A673 (cell line): ENCODE measurements around the gene MMP21. TPM values are rescaled to one million over a fixed set of nuclear protein-coding genes. Genes with fewer than 3 reads are reported as not detected.

Experiments
- BruUV-seq: library from RNA; stranded (reverse); fragments of 400-500 nt; replicated peaks from 2 replicates; lab custom pipeline; 2021; lab: Mats Ljungman, UMichigan
- CTCF ChIA-PET: fragments of 300-600 bp; sonication (Branson Sonifier 250); formaldehyde crosslinking; loops from one replicate; lab custom pipeline; 2022; ENCODE audit warnings: antibody characterized with exemption; lab: Charles Lee
- POLR2A ChIA-PET: fragments of 300-600 bp; sonication (Branson Sonifier 250); formaldehyde crosslinking; loops from one replicate; lab custom pipeline; 2022; ENCODE audit warnings: antibody characterized with exemption; ENCODE audit not compliant: low non-redundant PET; lab: Charles Lee
- DNase-seq: peaks from one replicate; pipeline ENCODE4 v3.0.0-alpha.2; 2015; ENCODE audit warnings: low spot score
- H3K27ac ChIP-seq: fragments of 200-600 bp; sonication (generic); 2 replicates; pipeline ENCODE4 v1.5.1; 2016; ENCODE audit warnings: mixed run types, low read depth, mild to moderate bottlenecking, mixed read lengths, antibody characterized with exemption, low read length; ENCODE audit not compliant: poor library complexity, severe bottlenecking
- H3K27me3 ChIP-seq: fragments of 200-600 bp; sonication (generic); replicated peaks from 2 replicates; pipeline ENCODE4 v1.6.1; 2017; ENCODE audit warnings: mixed run types, low read depth, mild to moderate bottlenecking, mixed read lengths, antibody characterized with exemption, low read length; ENCODE audit not compliant: insufficient read depth, poor library complexity
- H3K36me3 ChIP-seq: fragments of 200-600 bp; sonication (generic); 2 replicates; pipeline ENCODE4 v1.6.1; 2016; ENCODE audit warnings: mixed run types, mild to moderate bottlenecking, mixed read lengths, antibody characterized with exemption, low read length; ENCODE audit not compliant: insufficient read depth, poor library complexity, severe bottlenecking
- H3K4me1 ChIP-seq: fragments of 200-600 bp; sonication (generic); 2 replicates; pipeline ENCODE4 v1.6.1; 2017; ENCODE audit warnings: mixed run types, mild to moderate bottlenecking, mixed read lengths, antibody characterized with exemption, low read length; ENCODE audit not compliant: insufficient read depth, poor library complexity, severe bottlenecking
- H3K4me3 ChIP-seq: fragments of 200-600 bp; sonication (generic); 2 replicates; pipeline ENCODE4 v1.5.1; 2016; ENCODE audit warnings: low read depth, mixed run types, mild to moderate bottlenecking, mixed read lengths, low read length; ENCODE audit not compliant: poor library complexity, severe bottlenecking
- H3K9me3 ChIP-seq: fragments of 200-600 bp; sonication (generic); 2 replicates; pipeline ENCODE4 v1.6.1; 2016; ENCODE audit warnings: mixed run types, low read depth, mild to moderate bottlenecking, mixed read lengths, antibody characterized with exemption, low read length; ENCODE audit not compliant: poor library complexity, severe bottlenecking
- CTCF ChIP-seq: fragments of 300-800, 200-600 bp; sonication (generic); conservative IDR thresholded peaks from 2 replicates; pipeline ENCODE4 v1.5.1; 2017; ENCODE audit warnings: low read depth, mild to moderate bottlenecking, antibody characterized with exemption, low read length, moderate library complexity, mixed read lengths
- EZH2 ChIP-seq: fragments of 200-600 bp; sonication (generic); IDR thresholded peaks from 2 replicates; pipeline ENCODE4 v1.6.1; 2017; ENCODE audit warnings: borderline replicate concordance, low read depth, mild to moderate bottlenecking, mixed read lengths, antibody characterized with exemption, low read length; ENCODE audit not compliant: poor library complexity, severe bottlenecking
- intact Hi-C: fragments of 100-400 bp; cut with micrococcal nuclease; formaldehyde crosslinking; loops from one replicate; pipeline ENCODE4 v1.10.0; 2022; ENCODE audit not compliant: unreplicated experiment
- total RNA-seq: library from RNA; stranded (reverse); gene quantifications from 2 replicates; pipeline ENCODE4 v1.2.3, GENCODE V29; 2021

MMP21 gene
- total RNA-seq, 1 experiment from 2014 or later = not detected

GRCh38 chr10:125795128-125795527 is 19.5 kb upstream of the MMP21 start:
- no peaks in the 10 kb centered on the region for H3K9me3 ChIP-seq
- no TSS peak for BruUV-seq
- H3K4me1 ChIP-seq = no peaks in the 10 kb centered on the region
- no peaks in the 10 kb centered on the region for H3K27me3 ChIP-seq
- POLR2A ChIA-PET = no interaction called here
- no peak overlapping the region for H3K4me3 ChIP-seq
- no peak for DNase-seq
- H3K36me3 ChIP-seq = peaks cover 14% of the 10 kb centered on the region
- intact Hi-C loops = no loop called here
- no peak overlapping the region for H3K27ac ChIP-seq
- CTCF ChIA-PET = no interaction called here
- TF ChIP-seq CTCF = no peak

DNA sequence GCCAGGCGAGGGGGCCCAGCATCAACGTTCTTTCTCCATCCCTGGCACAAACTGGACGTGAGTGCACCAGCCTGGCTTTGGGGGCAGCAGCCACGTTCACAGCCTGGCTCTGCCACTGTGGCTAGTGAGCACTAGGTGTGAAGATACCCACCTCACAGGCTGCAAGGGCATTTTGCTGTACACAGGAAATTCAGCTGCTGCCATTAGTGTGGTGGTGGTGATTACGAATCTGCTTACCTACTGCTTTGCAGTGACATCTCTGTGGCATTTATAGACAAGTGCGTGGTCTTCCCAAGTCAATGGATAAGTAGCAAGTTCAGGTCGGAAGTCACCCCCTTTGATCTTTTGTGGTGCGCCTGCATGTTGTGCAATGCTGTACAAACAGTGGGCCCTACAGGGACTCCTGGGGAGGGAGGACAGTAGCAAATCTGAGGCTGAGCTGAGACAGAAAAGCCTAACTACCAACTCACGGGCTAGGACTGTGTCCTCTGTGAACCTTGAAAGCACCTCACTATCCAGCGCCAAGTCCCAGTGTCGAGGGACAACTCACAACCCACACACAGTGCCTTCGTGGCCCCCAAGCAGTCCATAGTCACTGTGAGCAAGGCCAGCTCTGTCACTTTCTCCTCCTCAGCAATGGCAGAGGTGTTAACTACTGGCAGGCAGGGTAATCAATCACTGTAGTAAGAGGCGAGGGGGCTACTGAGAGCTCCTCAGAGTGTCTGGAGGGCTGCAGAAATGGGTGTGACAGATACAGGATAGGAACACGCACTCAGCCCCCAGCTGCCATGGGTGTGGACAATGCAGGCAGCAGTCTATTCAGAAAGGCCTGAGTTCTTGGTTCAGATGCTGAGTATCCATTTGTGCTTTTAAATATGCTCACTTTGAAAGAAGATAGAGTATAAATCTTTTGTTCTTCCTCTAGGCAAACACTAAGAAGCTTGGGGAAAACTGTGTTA is 17.0 kb upstream of the MMP21 start:
- no peaks in the 10 kb centered on the region for H3K9me3 ChIP-seq
- no peak overlapping the region for H3K27ac ChIP-seq
- POLR2A ChIA-PET = no interaction called here
- no peak overlapping the region for H3K4me3 ChIP-seq
- BruUV-seq = no TSS peak
- TF ChIP-seq EZH2 (no peak), CTCF (no peak)
- intact Hi-C loops = no loop called here
- no peak for DNase-seq
- CTCF ChIA-PET = no interaction called here
- H3K4me1 ChIP-seq = no peaks in the 10 kb centered on the region
- no peaks in the 10 kb centered on the region for H3K27me3 ChIP-seq
- peaks cover 14% of the 10 kb centered on the region for H3K36me3 ChIP-seq

DNA sequence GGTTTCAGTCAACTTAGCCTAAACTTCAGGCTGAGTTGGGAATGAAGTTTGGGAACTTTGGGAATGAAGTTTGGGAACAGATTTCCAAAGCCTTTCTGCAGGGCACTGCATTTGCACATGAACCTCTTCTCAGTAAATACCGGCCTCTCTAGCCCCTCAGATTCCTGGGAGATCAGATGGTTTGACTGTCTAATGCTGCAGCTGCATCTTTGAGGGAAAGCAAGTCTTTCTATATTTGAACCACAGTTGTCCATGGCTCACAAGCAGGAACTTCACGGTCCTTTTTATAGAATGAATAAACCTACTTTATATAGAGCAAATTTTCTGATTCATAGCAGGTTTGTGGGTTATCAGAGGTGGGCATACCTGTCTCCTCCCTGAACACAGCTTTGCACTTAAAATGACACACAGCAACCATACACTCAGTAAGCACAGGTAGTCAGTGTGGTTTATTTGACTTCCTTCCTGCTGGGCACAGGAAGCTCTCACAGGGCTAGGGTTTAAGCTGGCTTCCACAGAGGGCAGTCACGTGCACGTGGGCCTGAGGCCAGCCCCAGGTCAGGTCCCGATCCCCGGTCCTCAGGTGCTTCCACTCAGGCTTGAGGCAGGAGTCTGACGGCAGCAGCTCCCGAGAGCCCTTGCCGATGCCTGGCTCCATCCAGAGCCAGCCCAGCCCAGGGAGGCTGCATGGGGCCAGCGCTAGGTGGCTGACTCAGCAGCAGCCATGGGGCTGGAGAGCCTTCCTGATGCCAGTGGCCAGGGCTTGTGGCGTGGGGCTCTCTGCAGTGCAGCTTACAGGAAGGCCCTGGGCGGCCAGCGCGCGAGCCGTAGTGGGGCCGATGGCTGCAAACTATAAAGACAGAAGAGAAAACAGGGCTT is 12.8 kb upstream of the MMP21 start:
- Histone ChIP-seq H3K4me1 (no peaks in the 10 kb centered on the region), H3K36me3 (no peaks in the 10 kb centered on the region), H3K27ac (no peak overlapping the region), H3K27me3 (no peaks in the 10 kb centered on the region), H3K4me3 (no peak overlapping the region), H3K9me3 (no peaks in the 10 kb centered on the region)
- BruUV-seq = no TSS peak
- POLR2A ChIA-PET = no interaction called here
- TF ChIP-seq CTCF = no peak
- TF ChIP-seq EZH2 = no peak
- CTCF ChIA-PET = no interaction called here
- DNase-seq = no peak
- intact Hi-C loops = no loop called here
